HG03064 (cell line): ENCODE data around the gene ARRDC3.
A peak's percentile ranks its signal among the peaks of the same experiment; 100 is the strongest.
"Not testable (repeated sequence)": the region's sequence is repeated elsewhere in the genome, so short reads cannot be mapped to it uniquely, and the experiment has no call there.

Experiments used
- ATAC-seq: cut with Tn5 transposase; IDR thresholded peaks from one replicate; pipeline ENCODE4 v1.9.1; 2021; ENCODE audit warnings: low read depth; ENCODE audit not compliant: unreplicated experiment

Gene ARRDC3, protein sequence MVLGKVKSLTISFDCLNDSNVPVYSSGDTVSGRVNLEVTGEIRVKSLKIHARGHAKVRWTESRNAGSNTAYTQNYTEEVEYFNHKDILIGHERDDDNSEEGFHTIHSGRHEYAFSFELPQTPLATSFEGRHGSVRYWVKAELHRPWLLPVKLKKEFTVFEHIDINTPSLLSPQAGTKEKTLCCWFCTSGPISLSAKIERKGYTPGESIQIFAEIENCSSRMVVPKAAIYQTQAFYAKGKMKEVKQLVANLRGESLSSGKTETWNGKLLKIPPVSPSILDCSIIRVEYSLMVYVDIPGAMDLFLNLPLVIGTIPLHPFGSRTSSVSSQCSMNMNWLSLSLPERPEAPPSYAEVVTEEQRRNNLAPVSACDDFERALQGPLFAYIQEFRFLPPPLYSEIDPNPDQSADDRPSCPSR

DNA sequence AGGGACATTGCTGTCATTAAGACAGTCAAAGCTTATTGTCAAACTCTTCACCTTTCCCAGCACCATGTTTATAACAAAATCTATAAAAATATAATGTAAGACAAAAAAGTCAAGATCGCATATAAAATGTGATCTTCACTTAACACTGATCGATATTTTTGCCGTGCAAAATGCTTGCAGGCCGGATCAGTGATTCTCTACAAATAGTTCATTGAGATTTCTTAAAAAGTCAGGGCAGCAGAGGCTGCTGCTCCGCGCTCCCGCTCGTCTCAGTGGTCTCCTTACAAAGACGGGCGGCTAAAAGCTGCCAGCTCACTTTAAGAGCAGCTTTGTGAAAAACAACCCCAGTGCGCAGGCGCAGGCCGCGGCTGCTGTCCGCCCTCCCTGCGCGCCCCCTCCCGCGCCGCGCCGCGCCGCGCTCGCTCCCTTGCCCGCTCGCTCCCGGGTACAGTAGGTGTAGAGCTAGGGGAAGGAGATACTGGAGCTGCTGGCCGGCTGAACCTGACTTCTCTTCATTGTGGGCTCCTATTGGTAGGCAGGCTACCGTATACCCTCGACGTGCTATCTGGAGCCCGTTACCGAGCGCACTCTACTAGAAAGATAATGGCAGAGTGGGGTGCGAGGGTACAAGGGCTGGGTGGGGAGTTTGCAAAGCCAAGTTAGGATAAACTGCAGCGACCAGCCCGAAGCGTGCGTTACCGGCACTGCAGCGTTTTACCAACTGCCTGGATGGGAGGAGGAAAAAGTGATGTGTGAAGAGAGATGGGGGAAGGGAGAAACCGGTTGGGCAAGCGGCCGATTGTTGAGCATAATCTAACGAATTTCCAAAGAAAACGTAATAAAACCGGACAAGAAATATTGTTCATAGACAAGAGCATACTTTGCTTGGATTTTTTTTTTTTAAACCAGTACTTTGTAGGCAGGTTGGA, at the start of gene ARRDC3:
Gene ARRDC3 (minus strand): TSS at position 291 of the 929 bp plus-strand sequence. CDS start 225 bp downstream, at position 66.
- ATAC-seq: peak; percentile 50

DNA sequence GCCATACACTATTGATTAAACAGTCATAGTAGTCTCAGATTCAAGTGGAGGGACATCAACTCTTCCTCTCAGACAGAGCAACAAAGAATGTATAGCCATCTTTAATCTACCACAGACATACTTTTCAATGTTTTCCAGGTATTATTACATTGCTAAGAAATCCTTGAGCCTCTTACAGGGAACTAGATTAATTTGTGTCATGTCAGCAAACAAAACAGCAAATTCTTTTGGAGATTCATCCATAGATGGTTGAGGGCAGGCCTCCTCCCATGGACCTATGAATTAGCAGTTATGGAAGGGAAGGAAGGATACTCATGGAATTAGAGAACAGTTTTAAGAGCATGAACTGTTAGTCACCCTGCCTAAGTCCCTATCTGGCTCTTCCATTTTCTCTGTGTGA, 47.8 kb upstream of the ARRDC3 start:
- no peak for ATAC-seq

DNA sequence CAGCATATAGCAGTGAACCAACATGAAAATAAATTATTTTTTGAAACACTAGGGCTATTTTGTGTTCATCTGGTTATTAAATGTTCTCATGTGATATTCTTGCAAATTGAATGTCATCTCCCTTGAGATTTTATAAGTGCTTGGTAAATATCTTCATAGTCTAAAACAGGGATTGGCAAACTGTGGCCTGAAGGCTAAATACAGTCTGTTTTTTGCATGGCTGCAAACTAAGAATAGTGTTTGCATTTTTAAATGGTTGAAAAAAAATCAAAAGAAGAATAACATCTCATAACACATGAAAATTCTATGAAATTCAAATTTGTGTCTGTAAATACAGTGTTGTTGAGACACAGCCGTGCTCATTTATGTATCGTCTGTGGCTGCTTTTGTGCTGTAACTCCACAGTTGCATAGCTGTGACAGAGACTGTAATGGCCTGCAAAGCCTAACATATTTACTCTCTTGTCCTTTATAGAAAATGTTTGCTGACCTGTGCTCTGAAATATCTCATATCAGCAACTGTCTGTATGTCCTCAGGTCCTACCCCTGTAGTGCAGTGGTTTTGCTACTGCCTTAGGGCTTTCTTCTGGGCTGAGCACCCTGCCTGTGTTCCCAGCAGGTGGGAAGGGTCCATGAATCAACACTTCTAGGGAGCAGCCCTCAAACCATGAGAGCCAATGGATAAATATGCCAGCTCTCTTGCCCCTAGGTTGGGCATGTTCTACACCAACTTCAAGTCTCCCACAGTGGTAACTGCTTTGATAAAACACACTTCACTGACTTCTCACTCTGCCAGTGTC, 41.7 kb upstream of the ARRDC3 start:
- ATAC-seq: no peak

DNA sequence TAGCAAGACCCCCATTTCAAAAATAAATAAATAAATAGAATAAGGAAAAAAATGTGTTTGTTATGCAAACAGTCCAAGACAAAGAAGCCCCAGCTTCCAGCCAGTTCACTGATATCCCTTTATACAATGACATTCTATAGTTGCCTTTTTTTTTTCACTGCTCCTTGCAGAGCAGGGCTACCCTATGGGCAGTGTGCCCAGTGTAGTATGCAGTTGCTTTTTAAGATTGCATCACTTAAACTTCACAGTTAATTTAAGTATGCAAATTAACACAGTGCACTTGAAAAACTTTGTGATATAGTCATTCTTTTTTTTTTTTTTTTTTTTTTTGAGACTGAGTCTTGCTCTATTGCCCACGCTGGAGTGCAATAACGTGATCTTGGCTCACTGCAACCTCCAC, 40.8 kb upstream of the ARRDC3 start:
- no peak for ATAC-seq

DNA sequence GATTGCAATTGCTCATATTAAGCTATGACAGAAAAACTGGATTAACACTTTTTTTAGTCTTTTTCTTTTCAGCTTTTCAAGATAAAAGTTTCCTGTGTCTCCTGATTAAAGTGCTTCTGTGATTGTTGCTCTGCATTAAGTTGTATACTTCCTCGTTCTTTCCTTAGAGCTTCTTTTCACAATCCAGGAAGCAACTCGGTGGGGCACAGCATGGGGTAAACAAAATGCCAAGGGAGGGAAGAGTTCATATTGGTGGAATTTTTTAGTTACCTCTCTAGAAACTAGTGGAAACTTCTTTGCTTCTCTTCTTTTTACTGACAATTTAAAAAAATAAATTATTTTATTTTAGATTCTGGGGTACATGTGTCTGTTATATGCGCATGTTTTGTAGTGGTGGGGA, 37.8 kb upstream of the ARRDC3 start:
- ATAC-seq: no peak

DNA sequence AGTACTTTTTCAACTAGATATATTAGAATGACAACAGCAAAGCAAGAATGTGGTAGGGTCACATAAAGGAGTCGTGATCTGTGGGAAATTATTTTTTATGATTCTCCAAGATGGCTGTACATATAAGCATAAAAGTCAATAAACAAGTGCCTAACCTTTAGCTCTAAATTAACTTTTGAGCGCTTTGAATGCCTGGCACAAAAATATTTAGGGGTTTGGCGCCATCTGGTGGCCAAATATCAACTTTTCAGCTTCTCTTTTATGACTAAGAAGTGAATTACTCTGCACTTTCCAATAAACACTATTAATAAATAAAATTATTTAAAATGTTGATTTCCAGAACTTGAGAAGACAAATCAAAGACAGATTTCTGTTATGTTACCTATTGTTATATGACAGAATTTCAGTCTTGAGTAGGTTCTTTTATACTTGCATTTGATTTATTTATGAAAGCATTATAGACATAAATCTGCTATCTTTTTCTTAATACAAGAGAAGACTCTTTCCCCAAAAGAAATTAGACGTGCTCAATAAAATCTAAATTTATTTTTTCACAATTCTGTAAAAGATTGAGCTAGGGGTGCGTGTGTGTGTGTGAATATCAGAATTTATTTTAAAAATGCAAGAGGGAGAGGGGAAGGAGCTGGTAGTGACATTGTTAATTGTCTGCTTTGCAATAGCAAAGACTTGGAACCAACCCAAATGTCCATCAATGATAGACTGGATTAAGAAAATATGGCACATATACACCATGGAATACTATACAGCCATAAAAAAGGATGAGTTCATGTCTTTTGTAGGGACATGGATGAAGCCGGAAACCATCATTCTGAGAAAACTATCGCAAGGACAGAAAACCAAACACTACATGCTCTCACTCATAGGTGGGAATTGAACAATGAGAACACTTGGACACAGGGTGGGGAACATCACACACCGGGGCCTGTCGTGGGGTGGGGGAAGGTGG, 36.7 kb upstream of the ARRDC3 start:
- ATAC-seq: no peak

DNA sequence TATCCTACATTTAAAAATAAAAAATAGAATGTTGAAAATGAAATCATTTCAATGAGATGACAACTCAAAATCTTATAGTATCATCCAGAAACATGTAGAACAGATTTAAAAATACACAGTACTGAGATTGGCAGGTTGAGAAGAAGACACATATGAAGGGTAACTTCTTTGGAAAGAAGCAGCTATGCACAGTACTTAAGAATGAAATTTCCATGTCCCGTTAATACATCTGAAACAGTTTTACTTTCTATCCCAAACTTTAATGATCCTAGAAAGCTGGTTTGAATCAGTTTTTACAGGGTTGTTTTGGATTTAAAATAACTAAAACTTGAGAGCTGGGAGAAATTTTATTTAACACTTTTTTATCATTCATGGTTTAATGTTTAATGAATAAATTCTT, 36.0 kb upstream of the ARRDC3 start:
- ATAC-seq: no peak

DNA sequence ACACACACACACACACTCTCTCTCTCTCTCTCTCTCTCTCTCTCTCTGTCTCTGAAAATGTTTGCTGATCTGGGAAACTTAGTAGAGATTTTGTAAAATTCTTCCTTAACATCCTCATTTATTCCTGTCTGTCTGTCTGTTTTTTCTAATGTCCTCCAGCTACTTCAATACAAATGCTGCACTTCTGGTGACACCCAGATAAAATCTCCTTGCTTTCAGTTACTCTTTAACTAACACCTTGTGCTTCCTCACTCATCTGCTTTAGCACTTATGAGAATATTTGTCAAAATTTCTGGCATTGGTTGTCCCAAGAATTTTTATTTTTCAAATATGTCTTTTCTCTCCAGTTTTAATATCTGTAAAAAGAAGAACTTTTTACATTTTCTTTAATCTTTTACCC, 35.0 kb upstream of the ARRDC3 start:
- no peak for ATAC-seq

DNA sequence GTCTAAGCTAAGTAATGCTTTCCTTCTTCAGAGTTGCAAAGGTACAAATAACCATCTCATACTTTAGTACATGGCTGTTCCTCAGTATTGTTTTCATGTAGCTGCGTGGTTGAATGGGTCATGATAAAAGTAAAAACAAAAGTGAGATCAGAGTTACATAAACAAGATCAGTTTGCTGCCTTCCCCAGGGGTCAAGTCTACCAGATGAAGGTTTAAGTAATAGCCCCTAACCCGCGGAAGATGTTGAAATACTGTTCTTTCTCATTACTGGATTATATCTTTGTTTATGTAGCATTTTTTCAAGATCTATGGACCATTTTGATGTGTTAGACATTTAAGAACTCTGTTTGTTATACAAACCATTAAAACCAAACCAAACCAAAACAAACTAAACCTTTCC, 34.1 kb upstream of the ARRDC3 start:
- ATAC-seq: no peak

DNA sequence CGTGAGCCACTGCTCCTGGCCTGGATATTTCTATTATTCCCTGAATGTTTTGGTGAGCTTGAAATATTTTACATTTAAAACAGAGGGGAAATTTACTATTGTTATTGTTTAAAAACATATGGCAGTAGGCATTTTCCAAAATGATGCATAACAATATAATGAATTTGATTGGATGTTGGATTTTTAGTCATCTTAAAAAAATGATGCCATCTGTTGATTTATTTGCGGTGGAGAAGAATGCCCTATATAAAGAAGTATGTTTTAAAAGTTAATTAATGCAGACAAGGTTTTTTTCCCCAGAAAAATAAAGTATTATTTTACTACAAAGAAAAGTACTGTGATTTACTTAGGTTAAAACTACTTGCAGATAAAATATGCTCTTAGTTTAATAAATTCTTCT, 33.4 kb upstream of the ARRDC3 start:
- no peak for ATAC-seq

DNA sequence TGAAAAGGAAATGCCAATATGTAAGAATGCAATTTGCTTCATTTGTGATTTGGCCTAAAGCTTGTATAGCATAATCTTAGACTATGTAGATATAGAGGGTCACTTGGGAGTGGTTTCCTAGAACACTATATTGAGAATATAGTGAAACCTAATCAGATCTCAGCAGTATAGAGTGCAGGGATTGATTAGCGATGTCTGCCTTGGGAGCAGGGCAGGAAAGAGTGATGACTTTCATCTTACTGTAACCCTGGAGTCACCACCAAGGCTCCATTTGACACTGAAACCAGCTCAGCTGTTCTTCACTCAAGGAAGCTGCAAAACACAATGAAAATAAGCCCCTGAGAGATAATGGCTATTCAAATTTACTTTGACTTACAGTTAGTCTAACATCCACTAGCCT, 26.2 kb upstream of the ARRDC3 start:
- no peak for ATAC-seq

DNA sequence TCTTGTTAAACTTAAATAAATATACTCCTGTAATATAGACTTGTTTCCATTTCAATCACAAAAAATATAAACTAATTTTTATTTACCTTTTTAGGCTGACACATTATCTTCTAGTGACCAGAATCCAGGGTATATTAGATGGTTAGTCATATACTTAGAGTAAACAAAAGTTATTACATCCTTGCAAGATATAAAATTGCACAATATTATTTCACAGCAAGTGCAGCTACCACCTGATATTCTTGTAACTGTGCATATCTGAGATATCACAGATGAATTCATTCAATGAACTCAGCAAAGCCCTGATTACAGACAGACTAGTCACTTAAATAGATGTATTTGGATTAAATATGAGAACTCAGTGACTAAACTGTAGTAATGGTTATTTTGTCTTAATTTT, 25.6 kb upstream of the ARRDC3 start:
- no peak for ATAC-seq

DNA sequence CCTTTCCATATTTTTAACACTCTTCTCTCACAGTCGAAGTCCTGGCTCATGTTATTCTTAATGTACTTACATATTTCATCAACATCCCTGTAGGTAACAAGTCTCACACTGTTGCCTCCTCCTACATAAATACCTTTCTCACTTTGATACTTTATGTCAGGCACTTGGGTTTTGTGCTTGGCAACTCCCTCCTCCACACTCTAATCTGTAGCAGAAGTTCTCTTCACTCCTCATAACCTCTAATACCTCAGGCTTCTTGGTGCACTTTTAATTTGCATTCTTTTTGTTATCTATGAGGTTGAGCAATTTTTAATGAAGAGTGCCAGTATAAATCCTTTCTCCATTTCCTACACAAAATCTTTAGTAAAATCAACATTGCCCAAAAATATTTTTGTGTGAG, 24.1 kb upstream of the ARRDC3 start:
- no peak for ATAC-seq

DNA sequence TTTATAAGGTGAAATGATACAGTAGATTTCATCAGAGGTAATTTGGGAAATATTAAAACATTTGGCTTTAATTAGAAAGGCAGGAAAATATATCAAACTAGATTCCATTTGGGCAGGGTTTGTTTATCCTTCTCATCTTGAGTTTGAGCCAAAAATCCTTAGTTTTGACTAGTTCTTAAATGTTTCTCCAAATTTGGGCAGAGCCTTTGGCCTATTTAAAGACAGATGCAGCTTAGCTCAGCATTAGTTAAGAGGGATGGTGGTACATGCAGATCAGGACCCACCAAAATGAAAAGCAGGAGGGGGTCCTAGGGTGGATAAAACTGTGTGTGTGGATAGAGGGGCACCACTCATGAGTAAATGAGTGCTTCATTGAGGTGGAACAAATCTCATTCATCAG, 20.3 kb upstream of the ARRDC3 start:
- no peak for ATAC-seq

DNA sequence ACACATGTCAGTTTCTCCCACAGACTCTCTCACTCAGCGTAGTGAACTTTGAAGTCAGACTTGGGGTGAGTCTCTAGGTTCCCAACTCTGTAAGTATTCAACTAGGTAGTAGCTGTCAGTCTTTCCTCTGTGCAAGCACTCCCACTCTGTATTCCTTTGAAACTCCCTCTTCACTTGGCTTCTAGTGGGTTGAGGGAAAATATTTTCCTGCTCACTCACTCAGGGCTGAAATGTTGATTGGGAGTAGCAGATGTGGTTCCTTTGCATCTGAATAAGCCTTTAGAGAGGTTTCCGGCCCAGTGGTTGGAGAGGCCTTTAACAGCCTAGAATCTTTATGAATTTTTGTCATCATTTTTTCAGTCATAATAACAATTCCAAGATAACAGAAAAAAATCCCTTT, 18.1 kb upstream of the ARRDC3 start:
- ATAC-seq: no peak

DNA sequence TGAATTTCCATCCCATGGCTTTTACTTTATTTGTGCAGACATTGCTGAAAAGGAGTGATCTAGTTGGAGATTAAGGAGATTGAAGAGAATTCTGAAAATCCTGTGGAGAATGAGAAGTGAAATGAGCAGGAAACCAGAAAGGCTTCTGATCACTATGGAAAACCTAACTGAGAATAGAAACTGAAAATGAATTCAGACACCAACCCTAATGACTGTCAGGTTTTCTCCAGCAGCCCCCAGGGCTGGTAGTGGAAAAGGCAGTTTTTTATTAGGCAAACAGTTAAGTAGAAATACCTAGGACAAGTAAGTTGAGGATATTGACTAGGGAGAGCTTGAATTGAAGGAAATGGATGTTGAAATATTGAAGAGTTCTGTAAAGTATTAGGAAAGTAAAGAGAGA, 14.7 kb upstream of the ARRDC3 start:
- peak; percentile 70 for ATAC-seq

DNA sequence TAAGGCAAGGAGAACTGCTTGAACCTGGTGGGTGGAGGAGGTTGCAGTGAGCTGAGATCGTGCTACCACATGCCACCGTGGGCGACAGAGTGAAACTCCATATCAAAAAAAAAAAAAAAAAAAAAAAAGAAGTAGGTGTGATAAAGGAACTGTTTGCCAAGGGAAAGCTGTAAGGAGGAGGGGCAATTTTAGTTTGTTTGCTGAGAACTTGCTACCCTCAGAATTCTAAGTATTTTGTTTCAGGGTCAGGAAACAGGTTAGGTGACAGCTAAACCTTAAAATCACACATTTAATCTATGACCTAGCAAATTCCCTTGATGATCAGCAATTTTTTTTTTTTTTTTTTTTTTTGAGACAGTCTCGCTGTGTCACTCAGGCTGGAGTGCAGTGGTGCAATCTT, 7.2 kb upstream of the ARRDC3 start:
- ATAC-seq: no peak

DNA sequence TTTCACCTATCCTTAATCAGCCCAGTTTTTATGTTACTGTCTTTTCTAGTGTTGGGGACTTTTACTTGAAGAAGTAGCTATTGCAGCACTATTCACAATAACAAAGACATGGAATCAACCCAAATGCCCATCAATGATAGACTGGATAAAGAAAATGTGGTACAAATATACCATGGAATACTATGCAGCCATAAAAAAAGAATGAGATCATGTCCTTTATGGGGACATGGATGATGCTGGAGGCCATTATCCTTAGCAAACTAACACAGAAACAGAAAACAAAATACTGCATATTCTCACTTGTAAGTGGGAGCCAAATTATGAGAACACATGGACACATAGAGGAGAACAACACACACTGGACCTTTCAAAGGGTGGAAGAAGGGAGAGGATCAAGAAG, 6.4 kb upstream of the ARRDC3 start:
- not testable (repeated sequence) for ATAC-seq

DNA sequence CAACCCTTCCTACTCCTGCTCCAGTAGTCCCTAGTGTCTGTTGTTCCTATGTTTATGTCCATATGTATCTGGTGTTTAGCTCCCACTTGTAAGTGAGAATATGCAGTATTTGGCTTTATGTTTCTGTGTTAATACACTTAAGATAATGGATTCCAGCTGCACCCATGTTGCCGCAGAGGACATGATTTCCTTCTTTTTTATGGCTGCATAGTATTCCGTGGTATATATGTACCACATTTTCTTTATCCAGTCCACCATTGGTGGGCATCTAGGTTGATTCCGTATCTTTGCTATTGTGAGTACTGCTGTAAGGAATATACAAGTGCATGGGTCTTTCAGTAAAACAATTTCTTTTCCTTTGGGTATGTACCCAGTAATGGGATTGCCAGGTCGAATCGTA, 5.2 kb upstream of the ARRDC3 start:
- no peak for ATAC-seq

DNA sequence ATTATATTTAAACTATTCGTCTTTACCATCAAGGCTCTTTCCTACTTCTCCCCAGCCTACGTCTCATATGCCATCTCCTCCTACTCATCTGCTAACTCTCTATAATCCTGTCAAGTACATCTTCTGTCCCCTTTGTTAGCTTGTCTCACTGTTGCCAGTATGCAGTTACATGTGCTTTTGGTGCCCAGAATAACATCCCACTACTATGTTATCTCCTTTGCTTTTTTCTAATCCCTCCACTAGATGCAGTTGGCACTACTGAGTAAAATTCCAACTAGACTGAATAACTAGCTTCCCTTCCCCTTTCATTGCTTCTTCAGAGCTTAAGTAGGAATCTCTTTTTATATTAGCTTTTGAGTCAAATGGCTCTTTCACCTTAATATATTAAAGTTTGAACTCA, 3.0 kb upstream of the ARRDC3 start:
- no peak for ATAC-seq
